GM19455 (cell line): ENCODE measurements around the gene PLXND1.

ENCODE experiments used
- ATAC-seq: cut with Tn5 transposase; IDR thresholded peaks from one replicate; pipeline ENCODE4 v1.9.1; 2021; ENCODE audit not compliant: unreplicated experiment

The PLXND1 gene

GRCh38 chr3:129585949-129586657 is 20.4 kb downstream of the PLXND1 start:
- ATAC-seq, result no peak

DNA sequence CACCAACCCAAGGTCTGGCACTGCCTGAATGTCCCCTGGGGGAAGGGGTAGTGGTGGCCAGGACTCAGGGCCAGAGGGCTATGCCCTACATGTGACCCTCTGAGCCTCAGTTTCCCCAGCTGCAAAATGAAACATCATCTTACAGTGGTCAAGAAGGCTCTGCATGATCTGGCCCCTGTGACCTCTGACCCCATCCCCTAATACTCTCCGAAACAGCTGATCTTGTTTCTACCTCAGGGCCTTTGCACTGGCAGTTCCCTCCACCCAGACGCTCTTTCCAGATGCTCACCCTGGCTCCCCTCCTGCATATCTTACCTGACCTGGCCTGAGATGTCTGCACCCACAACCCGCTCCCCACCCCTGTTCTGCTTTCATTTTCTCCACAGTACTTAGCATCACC is 21.8 kb downstream of the PLXND1 start:
- no peak for ATAC-seq

GRCh38 chr3:129583289-129583688 is 23.2 kb downstream of the PLXND1 start:
- no peak for ATAC-seq

- no peak for ATAC-seq
Observed at GRCh38 chr3:129582799-129583198, 23.7 kb downstream of the PLXND1 start.

- ATAC-seq, result no peak
Observed at GRCh38 chr3:129581623-129582022, 24.9 kb downstream of the PLXND1 start.

DNA sequence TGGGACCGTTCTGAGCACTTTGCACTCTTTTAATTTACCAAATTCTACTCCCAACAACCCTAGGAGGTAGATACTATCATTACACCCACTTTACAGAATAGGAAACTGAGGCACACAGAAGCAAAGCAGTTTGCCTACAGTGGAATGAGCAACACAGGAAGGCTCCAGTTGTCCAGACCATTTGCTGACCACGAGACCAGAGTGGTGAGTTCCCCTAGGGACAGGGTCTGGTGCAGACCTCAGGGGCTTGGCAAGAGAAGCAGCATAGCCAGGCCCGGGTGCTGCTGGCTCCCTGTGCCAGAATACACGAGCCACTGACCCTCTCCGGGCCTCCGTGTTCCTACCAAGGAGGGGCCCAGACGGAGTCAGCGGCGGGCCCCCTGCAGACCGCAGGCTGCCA is 26.5 kb downstream of the PLXND1 start:
- ATAC-seq, result no peak

DNA sequence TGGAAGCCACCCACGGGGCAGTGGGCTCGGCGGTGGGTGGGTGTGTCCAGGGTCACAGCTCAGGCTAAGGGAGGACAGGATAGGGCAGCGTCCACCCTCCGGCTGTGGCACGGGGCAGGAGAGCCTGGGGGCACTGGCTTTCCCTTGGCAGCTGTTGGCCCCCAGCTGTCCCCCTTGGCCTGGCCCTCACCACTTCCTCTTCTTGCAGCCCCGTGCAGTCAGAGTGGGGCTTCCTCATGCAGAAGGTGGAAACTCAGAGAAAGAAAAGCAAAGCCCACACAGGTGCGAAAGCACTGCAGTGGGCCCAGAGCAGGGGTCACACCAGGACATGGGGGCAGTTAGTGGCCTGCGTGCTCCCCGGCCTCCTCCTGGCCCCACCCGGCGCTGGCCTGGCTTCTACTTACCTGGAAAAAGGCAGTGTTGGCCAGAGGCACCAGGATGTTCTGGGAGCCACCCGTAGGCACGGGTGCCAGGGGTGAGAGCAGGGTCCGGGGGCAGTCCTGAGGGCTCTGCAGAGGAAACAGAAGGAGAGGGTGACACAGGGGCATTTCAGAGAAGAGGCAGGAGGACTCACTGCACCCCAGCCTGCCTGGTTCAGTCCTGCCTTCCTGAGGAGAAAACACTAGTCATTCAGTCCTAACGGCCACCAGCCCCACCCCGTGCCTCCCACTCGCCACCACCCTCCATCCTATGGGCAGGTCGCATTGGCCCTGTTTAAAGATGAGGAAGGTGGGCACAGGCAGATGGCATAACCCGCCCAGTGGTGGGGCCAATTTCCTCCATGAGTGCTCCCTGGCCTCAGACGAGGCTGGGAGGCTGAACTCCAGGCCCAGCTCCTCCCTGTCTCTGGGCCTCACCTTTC is 28.3 kb downstream of the PLXND1 start:
- ATAC-seq, result no peak

DNA sequence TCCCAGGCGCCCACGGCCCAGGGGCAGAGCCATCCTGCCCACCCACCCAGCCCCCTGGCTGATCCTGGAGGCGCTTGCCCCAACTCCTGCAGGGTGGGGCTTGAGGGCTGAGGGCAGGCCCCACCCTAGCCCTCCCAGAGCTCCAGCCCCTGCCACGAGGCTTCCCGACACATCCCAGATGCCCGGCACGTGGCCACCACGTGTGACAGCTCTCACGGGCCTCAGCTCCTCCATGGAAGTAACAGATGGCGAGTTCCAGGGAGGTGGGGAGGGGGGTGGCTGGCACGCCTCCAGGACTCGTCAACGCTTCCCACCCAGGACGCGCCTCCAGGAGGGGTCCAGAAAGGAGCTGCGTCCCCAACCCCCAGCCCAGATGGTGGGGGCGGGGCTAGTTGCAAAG is 29.1 kb downstream of the PLXND1 start:
- no peak for ATAC-seq

GRCh38 chr3:129576514-129577352 is 29.7 kb downstream of the PLXND1 start:
- ATAC-seq, result peak; percentile 55

- ATAC-seq, result no peak
Observed at GRCh38 chr3:129575997-129576384, 30.5 kb downstream of the PLXND1 start.

GRCh38 chr3:129575233-129575996 is 31.1 kb downstream of the PLXND1 start:
- no peak for ATAC-seq

DNA sequence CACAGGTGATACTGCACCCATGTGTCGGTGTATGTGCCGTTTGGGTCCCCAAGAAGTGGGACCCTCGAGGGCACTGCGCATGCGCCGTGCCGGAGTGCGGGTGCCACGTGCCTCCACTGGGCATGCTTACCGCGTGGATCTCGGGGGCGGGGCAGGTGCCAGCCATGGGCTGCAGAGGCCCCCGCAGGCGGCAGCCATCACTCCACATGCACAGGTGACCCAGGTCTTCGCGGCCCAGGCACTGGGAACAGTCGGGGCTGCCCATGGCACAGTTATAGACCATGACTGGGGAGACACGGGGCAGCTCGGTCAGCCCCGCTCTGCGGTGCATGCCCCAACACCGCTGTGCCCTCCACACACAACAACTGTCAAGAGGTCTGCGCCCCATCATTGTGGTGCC is 32.3 kb downstream of the PLXND1 start:
- ATAC-seq, result no peak

DNA sequence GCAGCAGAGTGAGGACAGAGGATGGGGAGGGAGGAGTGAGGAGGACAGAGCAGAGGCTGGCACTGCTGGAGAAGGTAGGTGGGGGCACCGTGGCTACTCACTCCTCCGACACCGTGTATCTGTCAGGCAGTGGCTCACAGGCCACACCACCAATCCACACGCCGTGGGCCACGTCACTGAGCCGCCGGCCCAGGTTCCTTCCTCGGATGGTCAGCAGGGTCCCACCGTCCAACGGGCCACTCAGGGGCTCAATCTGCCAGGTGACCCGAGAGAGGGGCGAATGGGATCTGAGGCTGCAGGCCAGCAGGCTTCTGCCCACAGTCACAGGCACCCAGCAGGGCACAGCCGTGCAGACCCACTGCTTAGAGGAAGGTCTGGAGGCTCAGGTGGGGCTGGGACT is 33.0 kb downstream of the PLXND1 start:
- no peak for ATAC-seq

- no peak for ATAC-seq
Observed at GRCh38 chr3:129572603-129573002, 33.9 kb downstream of the PLXND1 start.

- no peak for ATAC-seq
Observed at GRCh38 chr3:129571605-129572547, 34.6 kb downstream of the PLXND1 start.

DNA sequence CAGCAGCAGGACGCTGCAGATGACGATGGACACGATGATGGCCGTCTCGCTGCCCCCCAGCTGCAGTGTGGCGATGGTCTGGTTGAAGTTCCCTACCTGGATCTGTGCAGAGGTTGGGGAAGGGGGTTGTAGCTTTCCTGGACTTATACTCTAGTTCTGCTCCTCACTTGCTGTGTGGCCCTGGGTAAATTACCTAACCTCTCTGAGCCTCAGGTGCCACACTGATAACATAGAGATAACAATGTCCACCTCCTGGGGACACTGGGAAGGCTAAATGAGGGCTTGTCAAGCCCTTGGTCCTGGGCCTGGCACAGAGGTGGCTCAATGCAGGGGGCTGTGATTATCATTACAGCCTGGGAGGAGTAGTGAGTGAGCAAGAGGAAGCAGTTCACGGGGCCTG is 36.6 kb downstream of the PLXND1 start:
- ATAC-seq, result no peak

- ATAC-seq, result no peak
Observed at GRCh38 chr3:129567939-129568338, 38.5 kb downstream of the PLXND1 start.

GRCh38 chr3:129567176-129567705 is 39.2 kb downstream of the PLXND1 start:
- no peak for ATAC-seq

DNA sequence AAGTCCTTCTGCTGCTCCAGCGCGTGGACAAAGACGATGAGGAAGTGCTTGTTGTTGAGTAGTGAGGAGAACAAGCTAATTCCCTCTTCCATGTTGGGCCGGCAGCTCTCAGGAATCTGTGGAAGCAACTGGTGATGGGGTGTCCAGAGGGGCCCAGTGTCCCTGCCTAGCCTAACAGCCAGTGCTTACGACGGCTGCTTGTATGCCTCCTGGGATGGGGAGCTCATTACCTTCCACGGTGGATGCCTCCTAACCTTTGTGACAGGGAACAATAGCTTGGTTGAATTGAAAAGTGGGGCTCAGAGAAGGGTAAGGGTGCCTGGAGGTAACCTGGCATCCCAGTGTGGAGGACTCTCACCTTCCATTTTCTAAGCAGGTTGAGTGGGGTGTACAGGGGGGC is 40.6 kb downstream of the PLXND1 start:
- no peak for ATAC-seq
